Mucosa of descending colon (tissue), 3 donors: ENCODE measurements around the gene VCX3A. TPM values are rescaled to one million over a fixed set of nuclear protein-coding genes. Genes with fewer than 3 reads are reported as not detected.

Experiments used
- ATAC-seq: fragments of 200-7000 bp; cut with Tn5 transposase; one replicate; pipeline ENCODE4 v1.9.1; 2020; ENCODE audit warnings: mild to moderate bottlenecking, moderate library complexity
- DNase-seq, 3 donors: peaks; one replicate each; pipeline ENCODE4 v3.0.0-alpha.2; 2020
- H3K36me3 ChIP-seq: fragments of 200-600 bp; one replicate; pipeline ENCODE4 v1.8.0; 2021; ENCODE audit warnings: low read depth, mild to moderate bottlenecking
- H3K4me1 ChIP-seq: fragments of 200-600 bp; one replicate; pipeline ENCODE4 v1.8.0; 2021; ENCODE audit warnings: low read depth, mild to moderate bottlenecking
- H3K4me3 ChIP-seq: fragments of 200-600 bp; one replicate; pipeline ENCODE4 v1.8.0; 2021; ENCODE audit warnings: mild to moderate bottlenecking
- H3K9me3 ChIP-seq: fragments of 200-600 bp; one replicate; pipeline ENCODE4 v1.8.0; 2021; ENCODE audit warnings: mild to moderate bottlenecking
- intact Hi-C, 2 donors: fragments of 100-400 bp; cut with DNase I in 1 of 2; cut with micrococcal nuclease in 1 of 2; formaldehyde crosslinking; loops; one replicate each; pipeline versions ENCODE4 v1.11.0 to v1.11.1; 2022; cut with DNase I, micrococcal nuclease
- total RNA-seq, 3 donors: library from RNA; stranded (reverse); fragmentation: NEBNext Ultra II Directional in 2 of 3; extraction: Animal tissue kit (Norgen Biotek cat#: 25700) in 2 of 3; gene quantifications; one replicate each; pipeline versions ENCODE4 v1.2.1 to v1.2.4, GENCODE V29; 2021 to 2023
- TF ChIP-seq, protein P1 (sequence below): fragments of 200-600 bp; IDR thresholded peaks from one replicate; pipeline ENCODE4 v1.8.0; 2022; ENCODE audit warnings: antibody characterized with exemption, mild to moderate bottlenecking
- donor health status: DM: no; HTN: no; CAD: no; lungs with moderate emphysema.
- donor health status: DM: no; HTN: no; CAD: no.
- donor health status: DM: no; HTN: yes; CAD: no.

VCX3A gene
- total RNA-seq, 3 donors from 2014 or later, result not detected

DNA sequence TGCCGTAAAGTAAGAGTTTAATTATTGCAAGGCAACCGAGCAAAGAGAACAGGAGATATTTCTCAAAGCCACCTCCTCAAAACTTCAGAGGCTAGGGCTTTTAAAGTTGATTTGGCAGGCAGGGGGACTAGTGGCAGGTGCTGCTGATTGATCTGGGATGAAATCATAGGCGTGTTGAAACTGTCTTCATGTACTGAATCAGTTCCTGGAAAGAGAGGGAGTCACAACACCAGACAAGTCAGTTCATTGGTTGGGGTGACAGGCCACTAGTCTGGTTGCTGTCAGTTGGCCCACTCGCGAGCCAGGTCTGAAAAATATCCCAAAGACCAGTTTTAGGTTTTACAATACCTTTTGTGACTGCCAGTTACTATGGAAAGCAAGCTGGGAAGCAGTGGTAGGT lies 10.8 kb upstream of the VCX3A start:
- Histone ChIP-seq H3K4me1 (no peaks in the 10 kb centered on the region), H3K4me3 (no peak overlapping the region), H3K36me3 (no peaks in the 10 kb centered on the region), H3K9me3 (no peaks in the 10 kb centered on the region)
- TF ChIP-seq, protein P1, sequence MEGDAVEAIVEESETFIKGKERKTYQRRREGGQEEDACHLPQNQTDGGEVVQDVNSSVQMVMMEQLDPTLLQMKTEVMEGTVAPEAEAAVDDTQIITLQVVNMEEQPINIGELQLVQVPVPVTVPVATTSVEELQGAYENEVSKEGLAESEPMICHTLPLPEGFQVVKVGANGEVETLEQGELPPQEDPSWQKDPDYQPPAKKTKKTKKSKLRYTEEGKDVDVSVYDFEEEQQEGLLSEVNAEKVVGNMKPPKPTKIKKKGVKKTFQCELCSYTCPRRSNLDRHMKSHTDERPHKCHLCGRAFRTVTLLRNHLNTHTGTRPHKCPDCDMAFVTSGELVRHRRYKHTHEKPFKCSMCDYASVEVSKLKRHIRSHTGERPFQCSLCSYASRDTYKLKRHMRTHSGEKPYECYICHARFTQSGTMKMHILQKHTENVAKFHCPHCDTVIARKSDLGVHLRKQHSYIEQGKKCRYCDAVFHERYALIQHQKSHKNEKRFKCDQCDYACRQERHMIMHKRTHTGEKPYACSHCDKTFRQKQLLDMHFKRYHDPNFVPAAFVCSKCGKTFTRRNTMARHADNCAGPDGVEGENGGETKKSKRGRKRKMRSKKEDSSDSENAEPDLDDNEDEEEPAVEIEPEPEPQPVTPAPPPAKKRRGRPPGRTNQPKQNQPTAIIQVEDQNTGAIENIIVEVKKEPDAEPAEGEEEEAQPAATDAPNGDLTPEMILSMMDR, result no peak
- intact Hi-C loops, result no loop called here
- DNase-seq (no peak), ATAC-seq (no peak)

DNA sequence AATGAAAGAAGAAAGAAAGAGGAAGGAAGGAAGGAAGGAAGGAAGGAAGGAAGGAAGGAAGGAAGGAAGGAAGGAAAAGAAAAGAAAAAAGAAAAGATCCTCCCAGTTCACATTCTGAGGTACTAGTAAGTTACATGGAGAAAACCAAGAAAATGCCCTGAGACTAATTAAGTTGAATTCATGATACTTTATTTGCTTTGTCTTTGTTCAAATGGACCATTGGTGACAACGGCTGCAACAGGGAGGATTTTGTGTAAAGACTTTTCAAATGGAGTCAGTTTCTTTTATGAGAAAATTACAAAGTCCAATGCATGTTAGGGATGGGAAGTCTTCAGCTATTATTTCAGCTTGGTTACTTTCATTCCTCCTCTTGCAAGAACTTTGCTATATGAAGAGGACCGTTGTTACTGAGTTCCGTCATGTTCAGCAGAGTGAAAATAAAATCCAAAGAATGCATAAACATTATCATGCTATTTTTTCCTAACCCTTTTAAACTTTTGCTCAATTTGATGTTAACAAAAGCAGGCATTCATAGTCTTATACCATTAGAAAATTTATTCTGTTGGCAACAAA lies 8.3 kb downstream of the VCX3A start:
- Histone ChIP-seq H3K36me3 (no peaks in the 10 kb centered on the region), H3K4me3 (no peak overlapping the region), H3K4me1 (no peaks in the 10 kb centered on the region), H3K9me3 (no peaks in the 10 kb centered on the region)
- DNase-seq, result no peak
- no peak for ATAC-seq
- intact Hi-C loops, result no loop called here
- TF ChIP-seq, protein P1, result no peak

DNA sequence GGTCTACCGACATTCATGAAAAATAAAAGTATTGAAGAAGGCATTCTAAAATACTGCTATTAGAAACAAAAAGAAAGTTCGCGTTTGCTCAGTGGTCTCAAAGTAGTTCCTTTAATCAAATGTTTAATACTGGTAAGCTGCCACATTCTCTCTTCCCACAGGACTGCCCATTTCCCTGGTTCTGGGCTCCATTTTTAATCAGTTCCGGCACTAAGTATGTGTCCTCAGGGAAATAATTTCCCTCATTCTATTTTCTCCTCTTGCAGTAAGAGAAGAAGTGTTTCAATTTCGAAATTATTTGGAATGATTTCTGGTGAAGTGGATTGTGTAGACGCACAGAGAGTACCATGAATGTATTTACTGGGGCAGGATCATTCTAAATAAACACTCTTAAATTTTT lies 17.5 kb downstream of the VCX3A start:
- Histone ChIP-seq H3K4me1 (no peaks in the 10 kb centered on the region), H3K36me3 (no peaks in the 10 kb centered on the region), H3K9me3 (no peaks in the 10 kb centered on the region), H3K4me3 (no peak overlapping the region)
- no peak for DNase-seq
- no peak for ATAC-seq
- intact Hi-C loops, result no loop called here
- TF ChIP-seq, protein P1, result no peak

DNA sequence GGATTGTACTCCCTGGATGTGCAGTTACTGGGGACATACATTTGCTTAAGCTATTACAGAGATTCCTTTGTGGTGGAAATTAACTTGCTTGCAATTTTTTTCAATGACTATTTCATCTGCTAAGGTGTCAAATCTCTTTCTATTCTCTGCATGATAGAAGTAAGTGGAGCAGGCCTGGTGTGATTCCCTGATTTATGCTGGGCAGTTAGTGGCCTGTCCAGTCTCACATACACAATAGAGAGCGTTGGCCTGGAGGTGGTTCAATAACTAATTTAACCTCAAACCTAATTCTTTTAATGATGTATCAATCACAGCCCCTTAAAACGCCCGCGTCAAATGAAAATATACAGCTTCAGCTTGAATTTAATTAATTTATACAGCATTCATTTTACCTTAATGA lies 28.5 kb downstream of the VCX3A start:
- no peaks in the 10 kb centered on the region for H3K9me3 ChIP-seq
- no peaks in the 10 kb centered on the region for H3K4me1 ChIP-seq
- intact Hi-C loops, result no loop called here
- H3K36me3 ChIP-seq, result no peaks in the 10 kb centered on the region
- no peak for DNase-seq
- TF ChIP-seq, protein P1, result no peak
- no peak for ATAC-seq
- H3K4me3 ChIP-seq, result no peak overlapping the region

DNA sequence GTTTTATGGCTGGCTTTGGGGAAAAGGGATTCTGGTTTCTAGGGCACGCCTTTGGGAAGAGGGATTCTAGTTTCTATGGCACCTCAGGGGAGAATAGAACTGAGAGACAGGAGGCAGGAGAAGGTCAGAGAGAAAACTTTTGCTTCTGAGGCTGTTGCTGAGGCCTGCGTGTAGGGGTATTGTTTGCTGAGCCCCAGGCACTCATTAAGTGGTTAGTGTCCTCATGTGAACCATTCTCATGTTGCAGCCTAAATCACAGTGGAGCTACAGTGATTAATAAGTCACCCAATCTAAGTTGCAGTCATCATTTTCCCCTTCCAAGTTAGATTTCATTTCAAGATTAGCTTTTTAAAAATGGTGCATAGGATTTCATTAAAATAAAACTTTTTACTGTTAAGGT lies 29.0 kb downstream of the VCX3A start:
- Histone ChIP-seq H3K4me3 (no peak overlapping the region), H3K9me3 (no peaks in the 10 kb centered on the region), H3K4me1 (no peaks in the 10 kb centered on the region), H3K36me3 (no peaks in the 10 kb centered on the region)
- TF ChIP-seq, protein P1, result no peak
- intact Hi-C loops, result no loop called here
- DNase-seq (no peak), ATAC-seq (no peak)

DNA sequence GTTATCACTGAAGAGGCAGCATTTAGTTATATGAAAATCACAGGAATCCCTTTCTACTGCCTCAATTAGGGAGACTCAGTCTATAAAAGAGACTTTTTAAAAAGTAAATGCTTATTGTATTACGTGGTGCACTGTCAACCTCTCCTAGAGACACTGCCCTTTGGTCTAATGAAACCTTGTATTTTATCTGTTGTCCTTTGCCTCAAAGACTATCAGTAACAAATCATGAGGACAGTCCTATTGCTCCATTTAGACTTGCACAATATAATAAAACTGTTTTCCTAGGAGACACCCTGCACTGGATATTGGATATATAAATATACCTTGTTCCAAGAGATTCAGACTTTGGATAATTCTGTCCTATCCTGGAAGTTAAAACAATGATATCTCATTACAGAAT lies 34.2 kb downstream of the VCX3A start:
- Histone ChIP-seq H3K4me1 (no peaks in the 10 kb centered on the region), H3K36me3 (no peaks in the 10 kb centered on the region), H3K4me3 (no peak overlapping the region), H3K9me3 (no peaks in the 10 kb centered on the region)
- TF ChIP-seq, protein P1, result no peak
- intact Hi-C loops, result no loop called here
- DNase-seq (no peak), ATAC-seq (no peak)
